Duodenal mucosa (tissue), 2 donors: ENCODE data around the gene SORCS2.

Source experiments
- H3K27ac ChIP-seq: one replicate; pipeline ENCODE4 v1.7.0; 2013; ENCODE audit warnings: low read depth, low read length
- H3K27me3 ChIP-seq, 2 donors: one replicate each; pipeline ENCODE4 v1.7.0; 2013; ENCODE audit warnings: low read length in 2 of 2, control low read depth in 1 of 2; ENCODE audit not compliant: insufficient read depth in 2 of 2, control insufficient read depth in 1 of 2
- H3K36me3 ChIP-seq, 2 donors: one replicate each; pipeline ENCODE4 v1.7.0; 2013; ENCODE audit warnings: low read length in 2 of 2, control low read depth in 1 of 2; ENCODE audit not compliant: insufficient read depth in 2 of 2, control insufficient read depth in 1 of 2
- H3K4me1 ChIP-seq, 2 donors: one replicate each; pipeline ENCODE4 v1.7.0; 2013; ENCODE audit warnings: low read length in 2 of 2, control low read depth in 1 of 2; ENCODE audit not compliant: insufficient read depth in 2 of 2, control insufficient read depth in 1 of 2
- H3K4me3 ChIP-seq, 2 donors: one replicate each; pipeline ENCODE4 v1.7.0; 2013; ENCODE audit warnings: low read length in 2 of 2, low read depth in 1 of 2
- H3K9ac ChIP-seq, 2 donors: one replicate each; pipeline ENCODE4 v1.7.0; 2013; ENCODE audit warnings: low read length in 2 of 2, low read depth in 1 of 2
- H3K9me3 ChIP-seq, 2 donors: one replicate each; pipeline ENCODE4 v1.7.0; 2013; ENCODE audit warnings: low read length in 2 of 2, control low read depth in 1 of 2; ENCODE audit not compliant: control insufficient read depth in 1 of 2

Gene SORCS2

GRCh38 chr4:7537853-7538400 is 345.6 kb downstream of the SORCS2 start:
- Histone ChIP-seq H3K9me3 (no peaks in the 10 kb centered on the region), H3K4me3 (no peak overlapping the region), H3K36me3 (no peaks in the 10 kb centered on the region), H3K27me3 (no peaks in the 10 kb centered on the region), H3K4me1 (no peaks in the 10 kb centered on the region), H3K27ac (no peak overlapping the region), H3K9ac (no peak overlapping the region)

GRCh38 chr4:7538518-7538917 is 346.2 kb downstream of the SORCS2 start:
- H3K36me3 ChIP-seq = no peaks in the 10 kb centered on the region
- H3K4me3 ChIP-seq = no peak overlapping the region
- no peak overlapping the region for H3K9ac ChIP-seq
- H3K27ac ChIP-seq = no peak overlapping the region
- H3K27me3 ChIP-seq = no peaks in the 10 kb centered on the region
- H3K4me1 ChIP-seq = no peaks in the 10 kb centered on the region
- H3K9me3 ChIP-seq = no peaks in the 10 kb centered on the region

- Histone ChIP-seq H3K36me3 (no peaks in the 10 kb centered on the region), H3K27me3 (no peaks in the 10 kb centered on the region), H3K27ac (no peak overlapping the region), H3K4me1 (no peaks in the 10 kb centered on the region), H3K4me3 (no peak overlapping the region), H3K9ac (no peak overlapping the region), H3K9me3 (no peaks in the 10 kb centered on the region)
Observed at GRCh38 chr4:7539186-7539585, 346.8 kb downstream of the SORCS2 start.

GRCh38 chr4:7539659-7540058 is 347.3 kb downstream of the SORCS2 start:
- Histone ChIP-seq H3K27me3 (no peaks in the 10 kb centered on the region), H3K27ac (no peak overlapping the region), H3K4me3 (no peak overlapping the region), H3K4me1 (no peaks in the 10 kb centered on the region), H3K9ac (no peak overlapping the region), H3K36me3 (no peaks in the 10 kb centered on the region), H3K9me3 (no peaks in the 10 kb centered on the region)

GRCh38 chr4:7540206-7540605 is 347.9 kb downstream of the SORCS2 start:
- Histone ChIP-seq H3K27ac (no peak overlapping the region), H3K9ac (no peak overlapping the region), H3K4me3 (no peak overlapping the region), H3K36me3 (no peaks in the 10 kb centered on the region), H3K27me3 (no peaks in the 10 kb centered on the region), H3K4me1 (no peaks in the 10 kb centered on the region), H3K9me3 (no peaks in the 10 kb centered on the region)

GRCh38 chr4:7540654-7541413 is 348.5 kb downstream of the SORCS2 start:
- Histone ChIP-seq H3K4me1 (no peaks in the 10 kb centered on the region), H3K9me3 (no peaks in the 10 kb centered on the region), H3K27ac (no peak overlapping the region), H3K36me3 (no peaks in the 10 kb centered on the region), H3K9ac (no peak overlapping the region), H3K4me3 (no peak overlapping the region), H3K27me3 (no peaks in the 10 kb centered on the region)

GRCh38 chr4:7541414-7541810 is 349.1 kb downstream of the SORCS2 start:
- Histone ChIP-seq H3K4me1 (no peaks in the 10 kb centered on the region), H3K27ac (no peak overlapping the region), H3K36me3 (no peaks in the 10 kb centered on the region), H3K4me3 (no peak overlapping the region), H3K9me3 (no peaks in the 10 kb centered on the region), H3K9ac (no peak overlapping the region), H3K27me3 (no peaks in the 10 kb centered on the region)

GRCh38 chr4:7542781-7543180 is 350.4 kb downstream of the SORCS2 start:
- Histone ChIP-seq H3K36me3 (no peaks in the 10 kb centered on the region), H3K9ac (no peak overlapping the region), H3K27me3 (no peaks in the 10 kb centered on the region), H3K9me3 (no peaks in the 10 kb centered on the region), H3K4me1 (peaks cover 0 to 5% of the 10 kb centered on the region in 2 donors), H3K27ac (no peak overlapping the region), H3K4me3 (no peak overlapping the region)

- Histone ChIP-seq H3K27ac (no peak overlapping the region), H3K9ac (no peak overlapping the region), H3K4me1 (peaks cover 0 to 5% of the 10 kb centered on the region in 2 donors), H3K27me3 (no peaks in the 10 kb centered on the region), H3K4me3 (no peak overlapping the region), H3K9me3 (no peaks in the 10 kb centered on the region), H3K36me3 (no peaks in the 10 kb centered on the region)
Observed at GRCh38 chr4:7546152-7546808, 353.9 kb downstream of the SORCS2 start.

- Histone ChIP-seq H3K27ac (no peak overlapping the region), H3K4me1 (peaks cover 0 to 5% of the 10 kb centered on the region in 2 donors), H3K36me3 (no peaks in the 10 kb centered on the region), H3K9me3 (no peaks in the 10 kb centered on the region), H3K27me3 (no peaks in the 10 kb centered on the region), H3K4me3 (no peak overlapping the region), H3K9ac (no peak overlapping the region)
Observed at GRCh38 chr4:7546809-7547367, 354.6 kb downstream of the SORCS2 start.
